Testis (tissue), 3 donors: ENCODE results near the gene RHOF. TPM values are rescaled to one million over a fixed set of nuclear protein-coding genes. Genes with fewer than 3 reads are reported as not detected.

Experiments used
- DNase-seq: peaks from one replicate; pipeline ENCODE4 v3.0.0-alpha.2; 2019
- H3K27ac ChIP-seq, 2 donors: fragments of 200-600 bp; sonication (generic); one replicate each; pipeline ENCODE4 v1.5.1; 2019
- H3K27me3 ChIP-seq: fragments of 200-600 bp; sonication (generic); one replicate; pipeline ENCODE4 v1.5.1; 2019
- H3K36me3 ChIP-seq: fragments of 200-600 bp; sonication (generic); one replicate; pipeline ENCODE4 v1.5.1; 2017; ENCODE audit warnings: low read depth; ENCODE audit errors: missing control alignments
- H3K4me1 ChIP-seq: fragments of 200-600 bp; sonication (generic); one replicate; pipeline ENCODE4 v1.5.1; 2019
- H3K4me3 ChIP-seq, 2 donors: fragments of 200-600 bp; sonication (generic); one replicate each; pipeline ENCODE4 v1.5.1; 2017 to 2019
- H3K9me3 ChIP-seq: fragments of 200-600 bp; sonication (generic); one replicate; pipeline ENCODE4 v1.5.1; 2017
- CTCF ChIP-seq, 3 experiments: fragments of 450-650 bp in 2 of 3; fragments of 200-600 bp in 1 of 3; sonication (generic) in 1 of 3; IDR thresholded peaks; one replicate each; pipeline ENCODE4 v1.5.1; 2016 to 2019; ENCODE audit warnings: antibody characterized with exemption in 3 of 3, mild to moderate bottlenecking in 2 of 3, moderate library complexity in 1 of 3
- POLR2A ChIP-seq: fragments of 450-650 bp; IDR thresholded peaks from one replicate; pipeline ENCODE4 v1.6.1; 2017; ENCODE audit warnings: antibody characterized with exemption, mild to moderate bottlenecking, moderate library complexity
- WGBS, 2 donors: methylation state at CpG; one replicate each; pipeline ENCODE4 v1.1.5; 2018; 5-methylcytosine and 5-hydroxymethylcytosine counted together
- intact Hi-C: fragments of 100-400 bp; cut with DNase I; formaldehyde crosslinking; loops from one replicate; pipeline ENCODE4 v1.15.1; 2023; ENCODE audit warnings: low total_unique reads
- polyA plus RNA-seq: library from polyadenylated mRNA; stranded (reverse); fragments of 350-450 nt; fragmentation: Illumina TruSeq; extraction: RNeasy Lipid Tissue Mini Kit (QIAGEN cat#74804); gene quantifications from one replicate; pipeline ENCODE4 v1.2.3, GENCODE V29; 2014; ENCODE audit warnings: low read depth, low replicate concordance; ENCODE audit not compliant: insufficient read depth
- total RNA-seq, 2 donors: library from RNA; depleted of rRNA; stranded (reverse); fragments of >200 nt; gene quantifications; one replicate each; pipeline ENCODE4 v1.2.3, GENCODE V29; 2016

RHOF gene
- total and polyA plus RNA-seq, 3 donors from 2014 or later: 16.9 to 20.5 (median 18.0) TPM

GRCh38 chr12:121829250-121829918, 35.9 kb upstream of the RHOF start:
- H3K9me3 ChIP-seq: no peaks in the 10 kb centered on the region
- intact Hi-C loops: no loop called here
- no peaks in the 10 kb centered on the region for H3K36me3 ChIP-seq
- WGBS, 2 donors: 82 to 87% methylated on average over 7 of the region's 7 CpGs
- TF ChIP-seq CTCF (IDR thresholded peaks at IDR 0.05): no peak
- TF ChIP-seq POLR2A: no peak
- no peak for DNase-seq
- H3K27me3 ChIP-seq: no peaks in the 10 kb centered on the region
- H3K27ac ChIP-seq: no peak overlapping the region
- no peak overlapping the region for H3K4me3 ChIP-seq
- H3K4me1 ChIP-seq: no peaks in the 10 kb centered on the region

- TF ChIP-seq POLR2A (no peak), CTCF (IDR thresholded peaks at IDR 0.05) (no peak)
- WGBS, 2 donors: 87 to 91% methylated on average over 9 of the region's 9 CpGs
- no peaks in the 10 kb centered on the region for H3K36me3 ChIP-seq
- intact Hi-C loops: no loop called here
- no peak overlapping the region for H3K4me3 ChIP-seq
- H3K27me3 ChIP-seq: no peaks in the 10 kb centered on the region
- H3K9me3 ChIP-seq: no peaks in the 10 kb centered on the region
- DNase-seq: no peak
- no peak overlapping the region for H3K27ac ChIP-seq
- no peaks in the 10 kb centered on the region for H3K4me1 ChIP-seq
Measured at GRCh38 chr12:121828826-121829225, 35.3 kb upstream of the RHOF start.

GRCh38 chr12:121828306-121828705, 34.8 kb upstream of the RHOF start:
- no peak for DNase-seq
- Histone ChIP-seq H3K4me3 (no peak overlapping the region), H3K9me3 (no peaks in the 10 kb centered on the region), H3K27me3 (no peaks in the 10 kb centered on the region), H3K4me1 (no peaks in the 10 kb centered on the region), H3K27ac (no peak overlapping the region), H3K36me3 (no peaks in the 10 kb centered on the region)
- 88 to 89% methylated on average over 8 of the region's 8 CpGs for WGBS, 2 donors
- TF ChIP-seq CTCF (IDR thresholded peaks at IDR 0.05) (no peak), POLR2A (no peak)
- intact Hi-C loops: no loop called here

GRCh38 chr12:121827351-121828099, 34.0 kb upstream of the RHOF start:
- intact Hi-C loops: no loop called here
- H3K36me3 ChIP-seq: no peaks in the 10 kb centered on the region
- no peak for TF ChIP-seq CTCF (IDR thresholded peaks at IDR 0.05)
- TF ChIP-seq POLR2A: no peak

More at GRCh38 chr12:121827351-121828099, 34.0 kb upstream of the RHOF start:
- Histone ChIP-seq H3K4me1 (no peaks in the 10 kb centered on the region), H3K4me3 (no peak overlapping the region), H3K27me3 (no peaks in the 10 kb centered on the region), H3K9me3 (no peaks in the 10 kb centered on the region), H3K27ac (no peak overlapping the region)
- 94 to 96% methylated on average over 40 to 48 of the region's 48 CpGs for WGBS, 2 donors
- DNase-seq: no peak
